ENCODE data around the gene SHLD1.

DNA sequence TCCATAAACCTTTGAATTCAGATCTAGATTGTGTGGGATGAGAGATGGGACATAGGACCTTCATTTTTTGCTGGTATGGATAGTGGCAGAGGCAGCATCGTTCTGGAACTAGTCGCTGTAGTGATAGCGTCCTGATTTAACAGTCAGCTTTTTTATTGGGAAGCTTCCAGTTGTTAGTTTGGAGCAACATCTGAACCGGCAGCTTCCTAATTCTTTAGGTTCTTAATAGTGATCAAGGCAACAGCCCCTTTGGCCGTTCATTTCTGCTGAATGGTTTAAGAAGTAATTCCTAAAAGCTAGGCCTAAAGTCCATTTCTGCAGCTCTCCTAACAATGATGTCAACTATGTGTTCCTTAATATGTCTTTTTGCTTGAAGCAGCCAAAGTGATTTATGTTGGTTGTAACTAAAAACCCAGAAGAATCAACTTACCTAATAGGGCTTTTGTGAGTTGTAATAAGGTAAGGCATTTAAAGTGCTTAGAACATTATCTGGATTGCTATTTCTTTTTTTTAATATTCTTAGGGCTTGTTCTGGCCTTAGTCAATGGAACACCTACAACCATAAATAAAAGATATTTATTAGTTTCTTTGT, 90.3 kb downstream of the SHLD1 start:
- TF ChIP-seq, protein P1, sequence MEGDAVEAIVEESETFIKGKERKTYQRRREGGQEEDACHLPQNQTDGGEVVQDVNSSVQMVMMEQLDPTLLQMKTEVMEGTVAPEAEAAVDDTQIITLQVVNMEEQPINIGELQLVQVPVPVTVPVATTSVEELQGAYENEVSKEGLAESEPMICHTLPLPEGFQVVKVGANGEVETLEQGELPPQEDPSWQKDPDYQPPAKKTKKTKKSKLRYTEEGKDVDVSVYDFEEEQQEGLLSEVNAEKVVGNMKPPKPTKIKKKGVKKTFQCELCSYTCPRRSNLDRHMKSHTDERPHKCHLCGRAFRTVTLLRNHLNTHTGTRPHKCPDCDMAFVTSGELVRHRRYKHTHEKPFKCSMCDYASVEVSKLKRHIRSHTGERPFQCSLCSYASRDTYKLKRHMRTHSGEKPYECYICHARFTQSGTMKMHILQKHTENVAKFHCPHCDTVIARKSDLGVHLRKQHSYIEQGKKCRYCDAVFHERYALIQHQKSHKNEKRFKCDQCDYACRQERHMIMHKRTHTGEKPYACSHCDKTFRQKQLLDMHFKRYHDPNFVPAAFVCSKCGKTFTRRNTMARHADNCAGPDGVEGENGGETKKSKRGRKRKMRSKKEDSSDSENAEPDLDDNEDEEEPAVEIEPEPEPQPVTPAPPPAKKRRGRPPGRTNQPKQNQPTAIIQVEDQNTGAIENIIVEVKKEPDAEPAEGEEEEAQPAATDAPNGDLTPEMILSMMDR (IDR thresholded peaks at IDR 0.05; ENCODE audit: insufficient read depth, low read length, poor library complexity, severe bottlenecking) = no peak
- no peak for TF ChIP-seq EZH2phosphoT487 (conservative IDR thresholded peaks at IDR 0.05; ENCODE audit: low read length)
